T follicular helper cell (primary cell): Measurements from ENCODE around the gene FAM221B.

Source experiments
- DNase-seq: peaks from one replicate; pipeline ENCODE4 v3.0.0-alpha.2; 2020; ENCODE audit warnings: low read depth
- total RNA-seq, 2 experiments: gene quantifications; one replicate each; lab custom pipeline; 2026; lab: John Stamatoyannopoulos, UW

The FAM221B gene, protein sequence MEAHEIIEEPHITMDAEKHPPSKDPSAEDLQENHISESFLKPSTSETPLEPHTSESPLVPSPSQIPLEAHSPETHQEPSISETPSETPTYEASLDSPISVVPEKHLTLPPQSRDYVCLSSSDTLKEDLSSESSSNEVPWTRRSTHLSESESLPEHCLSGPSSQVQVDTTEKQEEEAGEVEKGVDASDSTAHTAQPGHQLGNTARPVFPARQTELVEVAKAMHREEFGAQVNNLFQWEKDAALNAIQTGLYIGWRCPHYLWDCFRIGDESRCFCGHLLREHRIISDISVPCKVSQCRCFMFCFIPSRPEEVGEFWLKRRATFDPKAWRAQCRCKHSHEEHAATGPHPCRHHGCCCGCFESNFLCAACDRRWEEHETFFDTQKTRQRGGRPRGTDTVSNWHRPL
- total RNA-seq, result 0 reads per million in 2 experiments

GRCh38 chr9:35828716-35829083 lies at the start of gene FAM221B:
Gene FAM221B, minus strand, starts transcription at chr9:35828732. Its CDS starts 2,571 bp downstream, at chr9:35826161.
- DNase-seq, result no peak

DNA sequence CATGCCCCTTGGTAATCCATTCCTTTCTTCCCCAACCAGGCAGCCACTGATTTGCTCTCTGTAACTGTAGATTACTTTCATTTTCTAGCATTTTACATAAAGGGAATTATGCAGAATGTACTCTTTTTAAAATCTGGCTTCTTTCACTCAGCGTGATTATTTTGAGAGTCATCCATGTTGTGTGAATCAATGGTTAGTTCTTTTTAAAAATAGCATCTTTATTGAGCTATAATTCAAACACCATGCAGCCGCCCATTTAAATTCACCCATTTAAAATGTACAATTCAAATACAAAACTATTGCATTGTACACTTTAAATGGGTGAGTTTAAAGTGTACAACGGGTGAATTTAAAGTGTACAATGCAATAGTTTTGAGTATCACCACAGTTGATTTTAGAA lies 44.0 kb upstream of the FAM221B start:
- no peak for DNase-seq

DNA sequence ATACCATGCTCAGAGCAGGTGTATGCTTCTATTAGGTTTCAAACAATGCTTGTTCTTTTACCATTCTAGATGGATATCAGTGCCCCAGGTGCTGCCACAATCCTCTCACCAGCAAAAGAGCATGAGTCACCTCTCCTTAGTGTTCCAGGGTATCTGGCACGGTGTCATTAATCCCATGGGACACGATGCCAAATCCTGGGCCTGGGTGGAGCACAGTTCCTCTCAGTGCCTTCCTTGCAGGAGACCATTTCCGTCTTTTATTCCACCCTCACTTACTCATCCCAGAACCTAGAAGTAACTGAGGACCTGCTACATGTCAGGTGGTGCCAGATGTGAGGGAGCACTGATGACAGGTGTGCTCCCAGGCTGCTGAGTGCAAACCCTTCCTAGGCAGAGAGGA lies 43.0 kb upstream of the FAM221B start:
- DNase-seq, result no peak

- DNase-seq, result no peak
Observed at GRCh38 chr9:35870351-35870923, 41.9 kb upstream of the FAM221B start, which contains the start of gene OR13J1. Gene OR13J1, minus strand, starts transcription at chr9:35870401. Its CDS starts 0 bp downstream, at chr9:35870401.

- no peak for DNase-seq
Observed at GRCh38 chr9:35869621-35870216, 41.2 kb upstream of the FAM221B start.

DNA sequence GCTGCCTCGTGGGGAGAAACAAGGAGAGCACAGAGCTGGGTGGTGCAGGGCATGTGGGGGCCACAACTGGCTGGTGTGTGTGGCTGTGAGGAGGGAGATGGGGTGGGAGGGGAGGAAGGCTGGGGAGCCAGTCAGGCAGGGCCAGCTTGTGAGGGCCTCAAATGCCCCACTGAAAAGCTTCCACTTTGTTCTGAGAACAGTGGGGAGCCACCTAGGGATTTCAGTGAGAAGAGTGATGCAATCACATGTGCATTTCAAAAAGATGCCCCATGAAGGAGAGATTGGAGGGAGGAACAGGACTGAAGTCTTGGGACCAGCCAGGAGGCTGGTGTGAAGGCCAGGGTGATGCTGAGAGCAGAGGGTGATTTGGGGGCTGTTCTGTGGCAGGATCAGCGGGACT lies 40.4 kb upstream of the FAM221B start:
- DNase-seq, result no peak

DNA sequence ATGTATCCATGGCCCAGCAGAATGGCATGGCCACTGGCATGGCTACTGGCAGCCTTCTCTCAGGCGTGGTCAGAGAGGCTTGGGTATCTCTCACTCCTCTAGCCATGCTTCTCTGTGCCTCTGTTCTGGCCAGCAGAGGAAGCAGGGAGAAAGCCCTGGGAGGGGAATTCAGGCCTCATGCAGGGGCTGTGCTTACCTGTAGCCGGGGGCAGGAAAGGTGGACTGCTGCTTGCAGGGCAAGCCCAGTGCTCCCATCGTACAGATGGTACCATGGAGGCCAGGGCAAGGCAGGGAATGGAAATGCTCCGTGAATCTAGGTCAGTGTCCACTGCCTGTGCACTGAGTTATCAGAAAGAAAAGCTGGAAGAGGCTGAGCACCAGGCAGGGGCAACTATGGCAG lies 39.0 kb upstream of the FAM221B start:
- no peak for DNase-seq

DNA sequence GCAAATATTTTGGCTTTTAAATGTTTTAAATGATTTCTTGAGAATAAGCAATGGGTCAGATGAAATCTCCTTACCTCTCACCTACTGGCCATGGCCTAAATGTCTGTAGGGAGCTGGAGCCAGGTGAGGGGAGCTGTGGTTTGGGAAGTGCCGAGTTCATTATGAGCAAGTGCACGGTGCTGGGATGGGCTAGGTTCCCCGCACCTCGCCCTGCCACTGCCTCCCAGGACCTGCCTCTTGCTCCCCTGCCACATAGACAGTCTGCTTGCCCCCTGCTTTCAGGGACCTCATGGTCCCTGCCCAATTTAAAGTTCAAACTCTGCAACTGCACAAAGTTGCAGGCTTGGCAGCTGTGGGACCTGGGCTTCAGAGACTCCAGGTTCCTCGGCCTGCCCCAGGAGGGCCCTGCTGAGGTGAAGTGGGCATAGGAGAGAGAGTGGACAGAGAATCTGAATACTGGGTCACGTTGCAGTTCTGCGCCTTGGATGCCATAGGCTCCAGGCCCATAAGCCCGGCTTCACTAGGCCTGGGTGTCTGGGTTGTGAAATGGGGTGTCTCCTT lies 36.2 kb upstream of the FAM221B start:
- no peak for DNase-seq

DNA sequence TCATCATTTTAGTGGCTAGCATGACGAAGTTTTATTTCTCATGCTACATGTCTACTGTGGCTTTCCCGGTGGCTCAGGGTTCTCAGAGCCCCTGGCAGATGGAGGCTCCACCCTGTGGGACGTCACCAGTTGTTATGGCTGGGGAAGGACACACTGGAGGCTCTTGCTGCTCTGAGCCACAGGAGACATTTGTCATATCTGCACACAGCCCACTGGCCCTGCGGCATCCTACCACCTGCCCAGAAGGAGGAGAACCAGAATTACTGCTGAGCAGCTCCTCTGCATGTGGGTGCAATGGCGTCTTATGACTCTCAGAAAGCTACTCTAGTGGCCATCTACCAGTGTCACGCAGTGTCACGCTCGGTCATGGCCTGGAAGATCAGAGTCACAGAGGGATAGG lies 35.1 kb upstream of the FAM221B start:
- DNase-seq, result no peak

DNA sequence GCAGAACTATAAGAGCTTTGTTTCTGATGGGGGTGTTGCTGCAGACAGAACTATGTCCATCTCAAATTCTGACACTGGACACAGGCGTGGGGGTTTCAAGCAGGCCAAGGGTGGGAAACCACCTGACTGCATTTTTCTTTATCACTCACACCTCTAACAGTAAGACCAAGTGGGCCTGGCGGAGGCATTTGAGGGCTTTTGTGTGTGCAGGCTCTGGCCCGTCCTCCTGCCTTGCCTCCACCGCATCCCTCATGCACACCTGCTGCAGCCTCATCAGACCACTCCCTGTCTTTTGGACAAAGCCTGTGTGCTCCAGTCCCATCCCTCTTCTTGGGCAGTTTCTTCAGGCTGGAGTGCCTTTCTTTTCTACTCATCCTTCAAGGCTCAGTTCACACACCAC lies 33.8 kb upstream of the FAM221B start:
- DNase-seq, result no peak

GRCh38 chr9:35861161-35861897 lies 32.8 kb upstream of the FAM221B start:
- DNase-seq, result no peak

DNA sequence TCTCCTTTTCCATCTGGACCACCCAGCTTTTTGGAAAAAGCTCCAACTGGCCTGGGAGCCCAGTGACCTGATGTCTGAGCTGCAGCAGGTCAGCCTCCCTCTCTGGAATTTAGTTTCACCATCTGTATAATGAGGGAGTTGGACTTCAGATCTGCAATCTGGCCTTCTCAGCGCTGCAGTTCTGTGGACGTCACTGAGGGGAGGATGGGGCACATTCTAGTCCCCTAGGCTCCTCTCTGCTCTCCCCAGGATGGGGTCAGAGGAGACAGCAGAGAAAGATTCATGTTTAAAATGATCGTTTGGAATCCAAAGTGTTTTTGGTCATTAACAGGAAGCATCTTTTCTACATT lies 31.4 kb upstream of the FAM221B start:
- no peak for DNase-seq

DNA sequence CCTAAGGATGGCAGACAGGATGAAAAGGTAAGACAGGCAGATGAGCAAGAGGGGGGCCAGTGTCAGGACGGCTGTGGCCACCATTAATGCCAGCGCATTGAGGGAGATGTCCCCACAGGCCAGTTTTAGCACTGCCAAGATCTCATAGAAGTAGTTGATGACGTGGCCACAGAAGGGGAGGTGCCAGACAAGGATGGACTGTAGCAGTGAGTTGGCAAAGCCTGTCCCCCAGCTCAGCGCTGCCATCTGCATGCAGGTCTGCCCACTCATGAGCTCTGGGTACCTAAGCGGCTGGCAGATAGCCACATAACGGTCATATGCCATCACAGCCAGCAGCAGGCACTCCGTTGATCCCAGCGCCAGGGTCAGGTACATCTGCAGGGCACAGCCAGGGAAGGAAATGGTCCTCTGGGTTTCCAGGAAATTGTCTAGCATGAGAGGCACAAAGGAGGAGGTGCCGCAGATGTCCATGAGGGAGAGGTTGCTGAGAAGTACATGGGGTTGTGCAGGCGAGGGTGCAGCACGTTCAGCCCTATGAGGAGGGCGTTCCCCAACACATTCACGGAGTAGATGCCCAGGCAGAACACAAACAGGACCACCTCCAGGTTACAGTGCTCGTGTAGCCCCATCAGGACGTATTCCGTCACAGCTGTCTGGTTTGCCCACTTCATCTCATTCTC lies 30.9 kb upstream of the FAM221B start:
- DNase-seq, result no peak

- DNase-seq, result no peak
Observed at GRCh38 chr9:35858458-35858857, 29.9 kb upstream of the FAM221B start.

DNA sequence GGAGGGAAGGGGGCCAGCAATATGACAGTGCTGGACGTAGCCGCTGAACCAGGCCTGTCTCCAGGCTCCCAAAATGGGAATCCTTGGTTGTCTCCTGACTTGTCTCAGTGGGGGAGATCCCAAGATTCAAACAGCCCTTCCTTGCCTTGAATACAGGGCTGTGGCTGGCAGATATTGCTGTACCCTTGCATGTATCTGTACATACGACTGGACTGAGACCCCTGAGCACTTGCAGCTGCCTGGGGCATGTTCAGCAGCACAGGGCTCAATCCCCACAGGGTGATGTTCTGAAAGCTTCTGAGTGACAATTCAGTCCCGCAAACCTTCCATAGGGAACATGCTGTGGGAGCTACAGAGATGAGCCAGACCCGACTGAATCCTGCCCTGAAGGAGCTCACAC lies 28.4 kb upstream of the FAM221B start:
- no peak for DNase-seq

GRCh38 chr9:35856206-35856605 lies 27.7 kb upstream of the FAM221B start:
- no peak for DNase-seq

GRCh38 chr9:35854091-35854762 lies 25.7 kb upstream of the FAM221B start:
- no peak for DNase-seq

GRCh38 chr9:35852876-35853865 lies 24.6 kb upstream of the FAM221B start:
- no peak for DNase-seq

- DNase-seq, result no peak
Observed at GRCh38 chr9:35852267-35852815, 23.8 kb upstream of the FAM221B start.
